ENCODE data around the gene CSTPP1. TPM values are rescaled to one million over a fixed set of nuclear protein-coding genes. Genes with fewer than 3 reads are reported as not detected.
A peak's percentile ranks its signal among the peaks of the same experiment; 100 is the strongest.

The CSTPP1 gene
- total RNA-seq, 4 donors from 2014 or later = 35.3 to 51.9 (median 39.7) TPM

- H3K36me3 ChIP-seq = no peaks in the 10 kb centered on the region
- DNase-seq (ENCODE audit: low spot score in 2 of 2) = no peak
- H3K4me1 ChIP-seq = peaks cover 0 to 55% (median 9%) of the 10 kb centered on the region in 4 donors
- no peak overlapping the region for H3K4me3 ChIP-seq
- WGBS, 2 donors = 53 to 54% methylated on average over 7 of the region's 7 CpGs
- no peaks in the 10 kb centered on the region for H3K27me3 ChIP-seq
- H3K9me3 ChIP-seq = no peaks in the 10 kb centered on the region
- peak overlapping the region in 3 of 4 donors; percentile 17 to 26 (median 21) for H3K27ac ChIP-seq
- TF ChIP-seq EP300 (IDR thresholded peaks at IDR 0.05) (no peak), CTCF (IDR thresholded peaks at IDR 0.05) (no peak), POLR2A (IDR thresholded peaks at IDR 0.05) (no peak)
Measured at GRCh38 chr11:47106798-47107411, 170.3 kb downstream of the CSTPP1 start.

GRCh38 chr11:47107744-47108143, 171.2 kb downstream of the CSTPP1 start:
- Histone ChIP-seq H3K4me3 (no peak overlapping the region), H3K9me3 (no peaks in the 10 kb centered on the region), H3K27ac (peak overlapping the region in 1 of 4 donors; percentile 21), H3K27me3 (no peaks in the 10 kb centered on the region), H3K4me1 (peaks cover 0 to 48% (median 9%) of the 10 kb centered on the region in 4 donors), H3K36me3 (no peaks in the 10 kb centered on the region)
- no peak for DNase-seq (ENCODE audit: low spot score in 2 of 2)
- TF ChIP-seq POLR2A (IDR thresholded peaks at IDR 0.05) (no peak), CTCF (IDR thresholded peaks at IDR 0.05) (no peak), EP300 (IDR thresholded peaks at IDR 0.05) (no peak)
- WGBS, 2 donors = 74 to 82% methylated on average over 6 of the region's 6 CpGs

- H3K9me3 ChIP-seq = no peaks in the 10 kb centered on the region
- no peaks in the 10 kb centered on the region for H3K36me3 ChIP-seq
- TF ChIP-seq EP300 (IDR thresholded peaks at IDR 0.05) (no peak), CTCF (IDR thresholded peaks at IDR 0.05) (no peak)
- H3K27me3 ChIP-seq = no peaks in the 10 kb centered on the region
- no peak for DNase-seq (ENCODE audit: low spot score in 2 of 2)
- WGBS, 2 donors = 74 to 84% methylated on average over 4 of the region's 4 CpGs
- H3K4me3 ChIP-seq = no peak overlapping the region
- peaks cover 0 to 48% (median 9%) of the 10 kb centered on the region in 4 donors for H3K4me1 ChIP-seq
- H3K27ac ChIP-seq = peak overlapping the region in 1 of 4 donors; percentile 51
Measured at GRCh38 chr11:47108214-47108613, 171.7 kb downstream of the CSTPP1 start.

GRCh38 chr11:47109051-47109726, 172.6 kb downstream of the CSTPP1 start:
- DNase-seq (ENCODE audit: low spot score in 2 of 2) = no peak
- Histone ChIP-seq H3K27ac (peak overlapping the region; percentile 10 to 51 (median 30)), H3K4me1 (peaks cover 0 to 40% (median 5%) of the 10 kb centered on the region in 4 donors), H3K4me3 (no peak overlapping the region), H3K36me3 (no peaks in the 10 kb centered on the region), H3K9me3 (no peaks in the 10 kb centered on the region), H3K27me3 (no peaks in the 10 kb centered on the region)
- WGBS, 2 donors = 44 to 45% methylated on average over 6 of the region's 6 CpGs
- no peak for TF ChIP-seq POLR2A (IDR thresholded peaks at IDR 0.05)
- no peak for TF ChIP-seq CTCF (IDR thresholded peaks at IDR 0.05)
- TF ChIP-seq EP300 (IDR thresholded peaks at IDR 0.05) = no peak

- no peak for TF ChIP-seq POLR2A (IDR thresholded peaks at IDR 0.05)
- no peak for TF ChIP-seq CTCF (IDR thresholded peaks at IDR 0.05)
- TF ChIP-seq EP300 (IDR thresholded peaks at IDR 0.05) = no peak
- DNase-seq (ENCODE audit: low spot score in 2 of 2) = no peak
- peak overlapping the region in 3 of 4 donors; percentile 25 to 51 (median 34) for H3K27ac ChIP-seq
- H3K4me3 ChIP-seq = no peak overlapping the region
- H3K4me1 ChIP-seq = peaks cover 0 to 34% (median 4%) of the 10 kb centered on the region in 4 donors
- 65 to 67% methylated on average over 3 of the region's 3 CpGs for WGBS, 2 donors
- H3K36me3 ChIP-seq = no peaks in the 10 kb centered on the region
- no peaks in the 10 kb centered on the region for H3K27me3 ChIP-seq
- no peaks in the 10 kb centered on the region for H3K9me3 ChIP-seq
Measured at GRCh38 chr11:47109727-47110246, 173.2 kb downstream of the CSTPP1 start.

Measured in tibial nerve (tissue), 4 donors.